ENCODE data around the gene ABHD2. TPM values are rescaled to one million over a fixed set of nuclear protein-coding genes. Genes with fewer than 3 reads are reported as not detected.
A peak's percentile ranks its signal among the peaks of the same experiment; 100 is the strongest.
"Not testable (repeated sequence)": the region's sequence is repeated elsewhere in the genome, so short reads cannot be mapped to it uniquely, and the experiment has no call there.

ABHD2 gene
- total RNA-seq, 1 donor from 2014 or later, result 68.2 TPM

GRCh38 chr15:89119489-89120478 lies 31.5 kb downstream of the ABHD2 start:
- peak overlapping the region; percentile 95 for H3K27ac ChIP-seq (replicated peaks)
- no peaks in the 10 kb centered on the region for H3K9me3 ChIP-seq (replicated peaks)
- intact Hi-C loops (cut with micrococcal nuclease), result no loop called here
- H3K36me3 ChIP-seq, result peaks cover 54% of the 10 kb centered on the region
- DNase-seq, result no peak
- no peak overlapping the region for H3K4me3 ChIP-seq
- H3K4me1 ChIP-seq, result peaks cover 97% of the 10 kb centered on the region
- H3K27me3 ChIP-seq (ENCODE audit: low read depth), result no peaks in the 10 kb centered on the region
- no peak for TF ChIP-seq CTCF (IDR thresholded peaks at IDR 0.05; ENCODE audit: borderline replicate concordance)

- H3K4me1 ChIP-seq, result peaks cover 98% of the 10 kb centered on the region
- intact Hi-C loops (cut with micrococcal nuclease); H3K9me3 ChIP-seq (replicated peaks); H3K27me3 ChIP-seq (ENCODE audit: low read depth); H3K4me3 ChIP-seq; DNase-seq: not testable (repeated sequence)
- peak overlapping the region; percentile 95 for H3K27ac ChIP-seq (replicated peaks)
- H3K36me3 ChIP-seq, result peaks cover 61% of the 10 kb centered on the region
Observed at GRCh38 chr15:89120479-89121000, 32.3 kb downstream of the ABHD2 start.

- intact Hi-C loops (cut with micrococcal nuclease), result no loop called here
- peaks cover 98% of the 10 kb centered on the region for H3K4me1 ChIP-seq
- H3K9me3 ChIP-seq (replicated peaks), result no peaks in the 10 kb centered on the region
- TF ChIP-seq CTCF (IDR thresholded peaks at IDR 0.05; ENCODE audit: borderline replicate concordance), result no peak
- H3K27ac ChIP-seq (replicated peaks), result peak overlapping the region; percentile 95
- DNase-seq, result no peak
- H3K4me3 ChIP-seq, result no peak overlapping the region
- peaks cover 69% of the 10 kb centered on the region for H3K36me3 ChIP-seq
- H3K27me3 ChIP-seq (ENCODE audit: low read depth), result no peaks in the 10 kb centered on the region
Observed at GRCh38 chr15:89121414-89121813, 33.2 kb downstream of the ABHD2 start.

- no peaks in the 10 kb centered on the region for H3K9me3 ChIP-seq (replicated peaks)
Observed at GRCh38 chr15:89122505-89123180, 34.4 kb downstream of the ABHD2 start.

GRCh38 chr15:89123181-89123525 lies 34.9 kb downstream of the ABHD2 start:
- Histone ChIP-seq H3K27me3 (ENCODE audit: low read depth) (no peaks in the 10 kb centered on the region), H3K36me3 (peaks cover 55% of the 10 kb centered on the region), H3K4me3 (no peak overlapping the region), H3K9me3 (replicated peaks) (no peaks in the 10 kb centered on the region), H3K27ac (replicated peaks) (peak overlapping the region; percentile 95), H3K4me1 (peaks cover 96% of the 10 kb centered on the region)
- no peak for TF ChIP-seq CTCF (IDR thresholded peaks at IDR 0.05; ENCODE audit: borderline replicate concordance)
- no peak for DNase-seq
- intact Hi-C loops (cut with micrococcal nuclease), result no loop called here

More at GRCh38 chr15:89122505-89123180, 34.4 kb downstream of the ABHD2 start:
- Histone ChIP-seq H3K36me3 (peaks cover 58% of the 10 kb centered on the region), H3K27ac (replicated peaks) (peak overlapping the region; percentile 95), H3K27me3 (ENCODE audit: low read depth) (no peaks in the 10 kb centered on the region), H3K4me1 (peaks cover 96% of the 10 kb centered on the region), H3K4me3 (no peak overlapping the region)
- TF ChIP-seq CTCF (IDR thresholded peaks at IDR 0.05; ENCODE audit: borderline replicate concordance), result no peak
- DNase-seq, result no peak
- intact Hi-C loops (cut with micrococcal nuclease), result no loop called here

Data from left ventricle myocardium inferior (tissue), 1 donor.